ENCODE data around the gene SSH2. TPM values are rescaled to one million over a fixed set of nuclear protein-coding genes. Genes with fewer than 3 reads are reported as not detected.

SSH2 gene
- total RNA-seq, 1 experiment from 2014 or later, result 14.6 TPM

- peaks cover 7 to 10% (median 8%) of the 10 kb centered on the region in 3 experiments; a peak in 6 of 7 replicates for H3K36me3 Mint-ChIP-seq (ENCODE audit: insufficient read depth in 1 of 3, low read depth in 3 of 3)
- no peak overlapping the region for H4K8ac ChIP-seq (replicated peaks; ENCODE audit: insufficient read length, low read depth, low read length)
- no peak overlapping the region for H3K23ac ChIP-seq (ENCODE audit: insufficient read length, low read depth, low read length)
- no peak overlapping the region for H2AFZ ChIP-seq (ENCODE audit: low read length)
- H2BK15ac ChIP-seq (ENCODE audit: low read depth, low read length), result no peak overlapping the region
- no peak overlapping the region for H3K18ac ChIP-seq (ENCODE audit: insufficient read length, low read depth, low read length)
- H2BK20ac ChIP-seq (ENCODE audit: low read depth, low read length, poor library complexity, severe bottlenecking), result no peak overlapping the region
- no peak for DNase-seq
- H3K27me3 ChIP-seq (ENCODE audit: insufficient read depth, low read length), result no peaks in the 10 kb centered on the region
- H3K9me3 Mint-ChIP-seq, result peaks cover 15 to 17% of the 10 kb centered on the region in 2 experiments
- no peaks in the 10 kb centered on the region for H3K4me1 Mint-ChIP-seq
- H3K79me1 ChIP-seq (ENCODE audit: insufficient read depth, low read depth, low read length, poor library complexity, severe bottlenecking), result no peaks in the 10 kb centered on the region
- no peak overlapping the region for H3K4ac ChIP-seq (ENCODE audit: low read depth, low read length)
- no peak overlapping the region for H3K27ac Mint-ChIP-seq
- H3K14ac ChIP-seq (ENCODE audit: insufficient read depth, low read length), result no peak overlapping the region
- H3K4me3 Mint-ChIP-seq, result no peak overlapping the region
- no peak overlapping the region for H4K5ac ChIP-seq (ENCODE audit: insufficient read length, low read depth, low read length)
- no peak overlapping the region for H3K56ac ChIP-seq (ENCODE audit: insufficient read length, low read depth, low read length)
- no peaks in the 10 kb centered on the region for H3K4me1 ChIP-seq (ENCODE audit: insufficient read depth, low read length)
- H3K9ac ChIP-seq (ENCODE audit: extremely low read depth, insufficient read length, low read length), result no peak overlapping the region
- H2AK5ac ChIP-seq (ENCODE audit: insufficient read length, low read length), result no peak overlapping the region
- H3K23me2 ChIP-seq (ENCODE audit: insufficient read length, low read depth, low read length, poor library complexity, severe bottlenecking), result no peaks in the 10 kb centered on the region
- no peaks in the 10 kb centered on the region for H4K20me1 ChIP-seq (ENCODE audit: control insufficient read depth, insufficient read depth, insufficient read length)
- no peak overlapping the region for H3K27ac ChIP-seq (ENCODE audit: insufficient read length, low read depth, low read length)
- no peaks in the 10 kb centered on the region for H3K9me3 ChIP-seq (ENCODE audit: control insufficient read depth, low read depth, low read length)
- H3K79me2 ChIP-seq (ENCODE audit: insufficient read depth, low read length), result no peaks in the 10 kb centered on the region
- TF ChIP-seq, protein P1, sequence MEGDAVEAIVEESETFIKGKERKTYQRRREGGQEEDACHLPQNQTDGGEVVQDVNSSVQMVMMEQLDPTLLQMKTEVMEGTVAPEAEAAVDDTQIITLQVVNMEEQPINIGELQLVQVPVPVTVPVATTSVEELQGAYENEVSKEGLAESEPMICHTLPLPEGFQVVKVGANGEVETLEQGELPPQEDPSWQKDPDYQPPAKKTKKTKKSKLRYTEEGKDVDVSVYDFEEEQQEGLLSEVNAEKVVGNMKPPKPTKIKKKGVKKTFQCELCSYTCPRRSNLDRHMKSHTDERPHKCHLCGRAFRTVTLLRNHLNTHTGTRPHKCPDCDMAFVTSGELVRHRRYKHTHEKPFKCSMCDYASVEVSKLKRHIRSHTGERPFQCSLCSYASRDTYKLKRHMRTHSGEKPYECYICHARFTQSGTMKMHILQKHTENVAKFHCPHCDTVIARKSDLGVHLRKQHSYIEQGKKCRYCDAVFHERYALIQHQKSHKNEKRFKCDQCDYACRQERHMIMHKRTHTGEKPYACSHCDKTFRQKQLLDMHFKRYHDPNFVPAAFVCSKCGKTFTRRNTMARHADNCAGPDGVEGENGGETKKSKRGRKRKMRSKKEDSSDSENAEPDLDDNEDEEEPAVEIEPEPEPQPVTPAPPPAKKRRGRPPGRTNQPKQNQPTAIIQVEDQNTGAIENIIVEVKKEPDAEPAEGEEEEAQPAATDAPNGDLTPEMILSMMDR (conservative IDR thresholded peaks at IDR 0.05), result no peak
- no peak overlapping the region for H2BK12ac ChIP-seq (ENCODE audit: insufficient read length, low read depth, low read length)
- H2BK120ac ChIP-seq (ENCODE audit: low read depth, low read length, poor library complexity, severe bottlenecking), result no peak overlapping the region
- no peak overlapping the region for H3T11ph ChIP-seq (ENCODE audit: low read length)
- H3K4me2 ChIP-seq (ENCODE audit: insufficient read depth, insufficient read length, low read length), result no peak overlapping the region
- peaks cover 2% of the 10 kb centered on the region for H3K27me3 Mint-ChIP-seq (ENCODE audit: low read depth)
- no peak overlapping the region for H4K91ac ChIP-seq (ENCODE audit: insufficient read length, low read depth, low read length)
- H2BK5ac ChIP-seq (ENCODE audit: insufficient read length, low read length), result no peak overlapping the region
Observed at GRCh38 chr17:29949696-29950095, 19.7 kb upstream of the SSH2 start.

Data from H9 (cell line).